ENCODE measurements around the gene GSC2.
A peak's percentile ranks its signal among the peaks of the same experiment; 100 is the strongest.

Gene GSC2, protein sequence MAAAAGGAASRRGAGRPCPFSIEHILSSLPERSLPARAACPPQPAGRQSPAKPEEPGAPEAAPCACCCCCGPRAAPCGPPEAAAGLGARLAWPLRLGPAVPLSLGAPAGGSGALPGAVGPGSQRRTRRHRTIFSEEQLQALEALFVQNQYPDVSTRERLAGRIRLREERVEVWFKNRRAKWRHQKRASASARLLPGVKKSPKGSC
- total RNA-seq: 0.07 to 0.62 reads per million in 2 donors

DNA sequence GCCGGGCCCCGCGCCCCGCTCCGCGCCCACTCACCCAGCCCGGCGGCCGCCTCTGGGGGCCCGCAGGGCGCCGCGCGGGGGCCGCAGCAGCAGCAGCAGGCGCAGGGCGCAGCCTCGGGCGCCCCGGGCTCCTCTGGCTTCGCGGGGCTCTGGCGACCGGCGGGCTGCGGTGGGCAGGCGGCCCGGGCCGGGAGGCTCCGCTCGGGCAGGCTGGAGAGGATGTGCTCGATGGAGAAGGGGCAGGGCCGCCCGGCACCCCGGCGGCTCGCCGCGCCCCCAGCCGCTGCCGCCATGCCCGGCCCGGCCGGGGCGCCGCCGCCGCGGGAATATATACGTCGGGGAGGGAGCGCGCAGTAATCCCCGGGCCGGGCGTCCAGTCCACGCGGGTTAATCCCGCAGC, at the start of gene GSC2:
Gene GSC2 (minus strand): TSS at position 302 of the 400 bp plus-strand sequence. CDS start 9 bp downstream, at position 293.
- DNase-seq: no peak

DNA sequence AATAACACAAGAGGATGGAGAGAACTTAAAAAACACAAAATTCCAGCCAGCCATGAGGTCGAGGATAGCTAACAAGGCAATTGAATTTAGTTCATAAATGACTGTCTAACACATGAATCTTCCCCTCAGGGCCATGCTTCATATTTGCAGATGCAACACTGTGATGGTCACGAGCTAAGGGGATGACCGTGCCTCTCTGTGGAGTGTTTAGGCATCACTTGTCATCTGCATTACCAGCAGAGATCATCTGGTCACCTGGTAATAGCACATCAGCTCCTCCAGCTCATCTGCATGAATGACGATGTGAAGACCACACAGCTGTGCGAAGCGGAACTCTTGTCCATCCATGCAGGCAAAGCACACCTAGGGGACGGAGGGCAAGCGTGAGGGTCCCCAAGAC, 49.4 kb upstream of the GSC2 start:
- no peak for DNase-seq

DNA sequence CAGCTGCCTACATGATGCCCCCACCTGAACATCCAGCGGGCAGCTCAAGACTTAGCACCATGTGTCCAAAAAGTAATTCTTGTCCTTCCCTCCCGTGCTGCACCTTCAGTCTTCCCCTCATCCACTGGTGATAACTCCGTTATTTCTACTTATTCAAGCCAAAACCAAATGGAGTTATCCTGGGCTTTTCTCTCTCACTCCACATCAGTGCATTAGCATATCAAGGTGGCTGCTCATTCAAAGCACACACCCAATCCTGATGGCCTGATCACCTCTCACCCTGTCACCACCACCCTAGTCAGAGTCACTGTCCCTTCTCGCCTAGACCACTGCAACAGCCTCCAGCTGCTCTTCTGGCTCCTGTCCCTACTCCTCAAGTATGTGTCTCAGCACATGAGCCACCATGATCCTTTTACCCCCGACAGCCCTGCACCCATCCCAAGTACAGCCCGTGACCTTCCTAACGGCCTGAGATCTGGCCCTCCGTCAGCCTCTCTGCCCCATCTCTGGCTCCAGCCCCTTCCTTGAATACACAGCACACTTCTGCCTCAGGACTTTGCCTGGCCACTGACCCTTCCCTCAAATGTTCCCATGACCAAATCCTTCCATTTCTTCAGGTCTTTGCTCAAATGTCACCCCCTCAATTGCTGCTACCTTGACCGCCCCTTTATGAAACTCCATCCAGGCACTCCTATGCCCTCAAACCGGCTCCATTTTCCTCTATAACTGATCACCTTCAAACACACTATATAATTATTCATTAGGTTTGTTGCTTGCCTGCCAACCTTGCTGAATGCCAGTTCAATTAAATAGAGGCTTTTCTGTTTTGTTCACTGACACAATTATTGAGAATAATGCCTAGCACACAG, 48.1 kb upstream of the GSC2 start:
- DNase-seq: no peak

DNA sequence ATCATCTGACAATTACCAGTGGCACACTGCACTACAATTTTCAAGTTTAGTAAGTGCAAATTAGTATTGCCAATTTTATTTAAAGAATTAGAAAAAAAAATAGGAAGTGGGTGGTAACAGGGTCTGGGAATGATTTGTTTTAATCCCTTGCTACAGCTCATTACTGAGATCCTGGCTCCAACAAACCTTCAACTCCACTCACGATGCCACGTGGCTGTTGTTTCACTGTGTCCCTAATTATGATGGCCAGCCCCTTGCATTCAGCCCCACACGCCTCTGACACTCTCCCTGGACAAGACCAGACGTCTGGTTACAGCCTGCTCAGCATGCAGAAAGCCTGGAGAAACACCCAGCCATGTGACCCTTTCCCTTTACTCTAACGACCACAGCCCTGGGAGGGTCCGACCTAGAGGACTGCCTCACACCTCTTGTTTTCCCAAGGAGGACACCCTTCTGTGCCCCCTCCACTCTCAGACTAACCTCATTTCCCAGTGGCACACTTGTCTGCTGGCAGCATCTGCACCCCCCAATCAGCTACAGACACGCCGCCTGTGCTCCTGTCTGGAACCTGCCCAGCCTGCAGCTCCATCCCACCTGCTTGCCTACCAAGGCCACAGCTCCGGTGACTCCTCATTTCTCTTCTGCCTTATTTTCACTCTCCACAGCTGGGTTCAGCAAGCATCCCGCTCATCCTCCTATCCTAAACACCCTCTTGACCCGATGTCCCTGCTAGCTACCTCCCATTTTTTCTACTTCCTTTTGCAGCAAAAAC, 46.9 kb upstream of the GSC2 start:
- DNase-seq: no peak

DNA sequence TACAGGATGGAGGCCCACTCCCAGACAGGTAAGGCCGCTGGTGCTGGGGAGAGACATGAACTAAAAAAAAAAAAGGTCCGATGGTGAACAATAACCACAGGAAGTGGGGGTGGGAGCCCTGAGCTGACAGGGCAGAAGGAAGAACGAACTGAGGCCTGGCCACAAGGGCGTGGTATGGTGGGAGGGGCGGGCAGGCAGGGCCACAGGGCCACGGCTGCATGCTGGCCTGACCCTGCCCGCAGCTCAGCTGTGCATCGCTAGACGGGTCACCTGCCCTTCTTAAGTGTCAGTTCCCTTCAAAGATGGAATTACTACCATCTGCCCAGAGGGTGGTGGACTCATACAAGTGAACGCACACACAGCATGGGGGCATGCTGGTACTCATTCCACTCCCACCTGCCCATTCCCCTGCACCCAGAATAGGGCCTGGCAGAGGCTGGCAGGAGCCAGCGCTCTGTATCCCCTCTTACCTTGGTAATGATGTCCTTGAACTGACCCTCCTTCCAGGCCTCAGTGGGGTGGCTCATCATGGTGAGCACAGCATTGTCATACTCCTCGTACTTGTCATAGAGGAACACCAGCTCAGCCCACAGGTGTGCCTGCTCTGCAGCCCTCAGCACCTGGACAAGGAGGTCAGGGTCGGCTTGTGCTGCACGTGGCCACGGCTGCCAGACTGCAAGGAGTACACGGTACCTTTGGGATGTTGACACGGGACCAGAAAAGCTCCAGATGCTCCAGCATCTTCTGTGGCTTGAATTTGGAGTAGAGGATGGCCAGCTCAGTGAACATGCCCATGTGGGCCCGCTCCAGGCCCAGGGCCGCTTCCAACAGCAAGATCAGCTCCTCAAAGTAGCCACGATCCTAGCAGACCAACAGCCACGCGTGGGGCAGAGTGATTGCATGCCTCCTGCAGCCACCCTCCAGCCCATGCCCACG, 46.0 kb upstream of the GSC2 start:
- DNase-seq: peak in 1 of 5 experiments; percentile 55

DNA sequence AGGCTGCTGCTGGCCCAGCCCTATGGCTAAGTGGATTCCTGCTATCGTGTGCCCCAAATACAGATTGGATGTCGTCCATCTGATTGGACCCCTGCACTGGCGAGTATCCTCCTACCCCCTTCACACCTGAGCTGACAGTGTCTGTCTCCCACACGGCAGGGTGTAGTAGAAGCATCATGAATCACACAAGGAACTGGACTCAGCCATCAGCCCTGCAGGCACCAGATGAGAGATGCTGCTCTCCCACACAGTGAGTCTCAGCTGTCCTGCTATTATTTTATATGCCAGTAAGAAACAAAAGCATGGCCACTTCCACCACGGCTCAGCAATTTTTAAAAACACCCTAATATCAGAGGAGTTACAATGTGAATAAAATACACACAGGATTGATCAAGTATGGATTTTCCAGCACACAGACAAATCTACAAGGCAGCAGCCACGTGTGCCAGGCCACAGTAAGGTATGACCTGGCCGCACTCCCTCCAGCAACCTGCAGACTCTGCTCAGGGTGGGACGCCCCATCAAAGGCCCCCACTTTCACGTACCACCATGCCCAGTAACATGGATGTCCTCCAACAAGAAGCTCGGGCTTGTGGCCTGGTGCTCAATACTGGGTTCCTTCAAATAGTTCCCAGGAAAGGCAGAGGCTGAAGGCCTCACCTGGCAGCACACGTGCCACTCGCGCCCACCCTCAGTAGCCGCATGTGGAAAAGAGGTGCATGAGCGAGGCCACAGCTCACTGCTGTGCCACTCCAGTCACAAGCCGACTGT, 44.9 kb upstream of the GSC2 start:
- no peak for DNase-seq

DNA sequence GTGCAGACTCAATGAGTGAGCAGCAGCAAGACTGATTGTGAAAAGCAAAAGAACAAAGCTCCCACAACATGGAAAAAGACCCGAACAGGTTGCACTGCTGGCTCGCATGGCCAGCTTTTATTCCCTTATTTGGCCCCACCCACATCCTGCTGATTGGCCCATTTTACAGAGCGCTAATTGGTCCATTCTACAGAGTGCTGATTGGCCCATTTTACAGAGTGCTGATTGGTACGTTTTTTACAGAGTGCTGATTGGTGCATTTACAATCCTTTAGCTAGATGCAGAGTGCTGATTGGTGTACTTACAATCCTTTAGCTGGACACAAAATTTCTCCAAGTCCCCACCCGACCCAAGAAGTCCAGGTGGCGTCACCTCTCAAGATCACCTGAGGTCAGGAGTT, 43.8 kb upstream of the GSC2 start:
- DNase-seq: no peak

DNA sequence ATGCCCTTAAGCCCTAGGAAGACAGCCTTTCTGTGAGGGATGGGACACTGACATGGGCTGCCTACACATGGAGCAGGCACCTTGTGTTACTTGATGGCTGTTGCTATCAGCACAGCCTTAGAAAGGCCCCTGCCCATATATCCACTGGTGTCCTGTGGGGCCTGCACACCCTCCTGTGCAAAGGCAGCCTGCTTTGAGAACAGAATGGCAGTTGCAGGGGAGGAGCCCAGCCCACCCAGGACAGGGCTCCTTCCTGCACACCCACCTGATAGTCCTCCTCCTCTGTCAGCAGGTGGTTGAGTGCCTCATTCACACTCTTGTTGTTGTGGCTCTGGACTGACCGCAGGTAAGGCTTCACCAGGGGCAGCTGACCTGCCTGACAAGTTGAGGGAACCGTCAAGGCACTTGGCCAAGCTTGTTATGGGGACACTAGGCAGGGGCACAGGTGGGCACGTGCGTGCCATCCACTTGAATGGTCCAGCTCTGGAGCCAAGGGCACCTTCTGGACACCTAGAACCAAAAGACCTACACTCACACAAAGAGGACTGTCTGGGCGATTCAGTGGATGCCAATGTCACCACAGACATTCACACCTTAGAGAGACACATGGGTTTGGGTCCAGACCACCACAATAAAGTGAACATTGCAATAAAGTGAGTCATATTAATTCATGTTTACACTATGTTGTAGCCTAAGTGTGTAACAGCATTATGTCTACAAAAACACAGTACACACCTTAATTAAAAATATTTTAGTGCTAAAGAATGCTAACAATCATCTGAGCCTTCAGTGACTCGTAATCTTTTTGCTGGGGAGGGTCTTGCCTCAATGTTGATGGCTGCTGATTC, 37.8 kb upstream of the GSC2 start:
- no peak for DNase-seq

DNA sequence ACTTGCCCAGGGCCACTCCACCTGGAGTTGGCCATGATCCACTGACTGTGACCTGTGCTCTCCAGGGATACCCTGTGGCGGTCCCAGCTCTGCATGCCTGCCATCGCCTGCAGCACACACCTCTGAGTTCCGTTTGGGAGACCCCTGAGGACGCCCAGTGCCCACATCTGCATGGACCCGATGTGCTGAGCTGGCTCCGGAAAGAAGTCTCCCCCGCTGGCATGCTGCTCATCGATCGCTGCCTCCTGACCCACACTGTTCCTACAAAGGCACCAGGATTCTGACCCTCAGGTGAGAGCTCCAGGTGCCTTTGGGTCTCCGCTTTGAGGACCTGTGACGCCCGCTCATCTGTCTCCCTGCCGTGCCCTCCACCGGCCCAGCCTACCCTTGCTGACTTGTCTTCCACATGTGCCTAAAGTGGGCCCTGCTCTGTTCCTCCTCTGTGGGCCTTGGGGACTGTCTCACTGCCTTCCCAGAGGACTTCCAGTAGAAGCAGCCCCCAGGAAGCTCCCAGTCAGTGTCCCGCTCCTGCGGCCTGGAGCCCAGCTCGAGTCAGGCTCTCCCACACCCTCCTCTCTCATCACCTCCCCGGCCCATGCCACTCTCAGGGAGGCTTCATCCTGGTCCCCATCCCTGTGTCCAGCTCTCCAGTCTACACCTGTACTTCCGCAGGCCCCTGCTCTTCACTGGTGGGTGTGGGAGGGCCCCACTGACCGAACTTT, 34.3 kb upstream of the GSC2 start:
- no peak for DNase-seq

DNA sequence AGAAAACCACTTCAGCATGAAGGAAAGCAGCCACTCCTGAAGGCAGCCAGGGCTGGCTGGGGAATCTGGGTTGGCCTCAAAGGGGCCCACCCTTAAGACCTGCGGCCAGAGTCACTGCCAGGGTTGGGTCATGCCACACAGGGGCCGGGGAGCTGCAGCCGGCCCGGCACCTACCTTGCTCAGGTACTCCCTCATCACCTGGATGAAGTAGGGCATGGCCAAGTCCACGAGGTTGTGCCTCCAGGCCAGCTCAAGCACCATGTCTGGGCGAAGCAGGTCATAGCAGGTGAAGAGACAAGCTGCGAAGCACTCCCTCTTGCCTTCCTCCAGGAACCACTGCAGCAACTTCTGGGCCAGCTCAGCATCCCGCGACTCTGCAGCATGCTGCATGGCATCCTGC, 33.1 kb upstream of the GSC2 start:
- DNase-seq: no peak

DNA sequence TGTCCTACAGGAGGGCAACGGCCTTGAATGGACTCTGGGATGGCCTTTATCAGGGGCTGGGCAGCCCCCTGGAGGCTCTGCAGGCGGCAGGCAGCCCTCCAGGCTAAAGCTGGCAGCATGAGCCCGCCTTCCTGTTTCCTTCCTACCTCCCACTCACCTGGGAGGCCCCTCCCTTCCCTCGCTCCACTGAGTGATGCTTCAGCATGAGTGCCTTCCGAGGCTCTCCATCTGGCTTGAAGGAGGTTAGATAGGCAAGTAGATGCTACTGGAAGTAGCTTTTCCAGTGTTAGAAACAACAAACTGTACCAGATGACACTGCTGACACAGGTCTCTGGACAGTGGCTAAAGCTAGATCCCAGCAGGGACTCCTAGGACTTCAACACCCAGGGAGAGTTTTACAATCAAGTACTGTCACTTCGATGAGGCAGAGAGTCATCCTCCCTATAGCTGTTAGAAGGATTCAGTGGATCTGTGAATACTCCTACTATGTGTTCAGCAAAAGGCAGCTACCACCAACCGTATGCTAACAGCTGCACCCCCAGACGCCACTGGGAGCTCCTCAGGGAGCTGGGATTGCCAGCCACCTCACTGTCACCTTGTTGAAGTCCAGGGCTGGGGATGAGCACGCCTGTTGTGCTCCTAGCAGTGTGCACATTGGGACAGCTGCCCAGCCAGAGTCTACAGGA, 32.5 kb upstream of the GSC2 start:
- DNase-seq: no peak

DNA sequence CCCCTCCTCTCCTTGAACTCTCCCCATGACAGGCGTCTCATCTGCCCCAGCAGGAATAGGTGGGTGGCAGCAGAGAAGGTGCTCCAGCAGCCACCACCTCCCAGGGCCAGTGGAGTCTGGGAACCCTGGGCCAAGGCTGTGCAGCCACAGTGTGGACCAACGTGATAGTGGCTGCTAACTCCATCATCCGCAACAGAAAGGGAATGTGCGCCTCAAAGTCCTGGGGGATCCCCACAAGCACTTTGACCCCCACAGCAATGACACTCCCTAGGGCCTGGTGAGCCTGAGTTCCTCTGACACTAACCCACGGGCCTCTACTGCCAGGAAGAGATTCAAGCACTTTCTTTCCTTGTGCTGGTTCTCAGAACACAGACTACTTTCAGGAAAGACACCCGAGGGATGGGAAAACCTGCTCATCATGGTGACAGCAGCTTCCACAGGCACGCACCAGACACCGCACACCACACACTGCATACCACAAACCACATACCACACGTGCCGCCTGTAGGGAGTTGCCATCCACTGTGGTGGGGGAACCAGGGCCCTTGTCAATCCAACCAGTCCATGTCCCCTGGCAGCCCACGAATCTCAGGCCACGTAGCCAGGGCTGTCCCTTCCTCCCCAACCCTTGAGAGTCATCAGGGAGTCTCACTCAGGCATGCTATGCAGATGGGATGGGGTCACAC, 31.8 kb upstream of the GSC2 start:
- peak in 1 of 5 experiments; percentile 36 for DNase-seq

DNA sequence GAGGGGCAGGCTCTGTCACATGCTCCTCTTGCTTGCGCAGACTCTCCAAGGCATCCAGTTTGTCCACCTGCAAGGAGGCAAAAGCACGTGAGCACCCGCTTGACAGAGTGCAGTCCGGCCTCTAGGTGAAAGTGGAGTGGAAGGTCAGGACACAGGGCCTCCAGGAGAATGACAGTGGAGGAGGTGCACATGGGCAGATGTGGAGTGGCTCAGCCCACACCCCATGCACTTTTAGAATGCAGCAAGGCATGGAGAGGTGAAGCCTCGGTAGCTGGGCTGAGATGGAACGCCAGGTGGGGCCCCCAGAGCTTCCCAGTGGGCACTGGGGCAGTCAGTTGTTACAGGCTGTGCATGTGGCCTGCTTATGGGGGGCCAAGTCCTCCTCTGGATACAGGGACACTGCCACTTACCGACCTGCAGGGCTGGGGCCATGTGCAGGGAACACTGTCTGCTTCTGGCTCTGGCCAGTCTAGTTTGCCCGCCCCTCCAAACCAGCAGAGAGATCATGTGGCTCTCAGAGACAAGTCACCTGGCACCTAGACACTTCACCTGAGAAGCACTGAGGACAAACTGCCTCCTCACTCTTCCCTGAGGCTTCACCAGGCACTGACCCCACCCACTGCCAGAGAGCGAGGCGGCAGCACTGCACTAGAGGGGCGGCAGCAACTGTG, 30.8 kb upstream of the GSC2 start:
- DNase-seq: no peak

DNA sequence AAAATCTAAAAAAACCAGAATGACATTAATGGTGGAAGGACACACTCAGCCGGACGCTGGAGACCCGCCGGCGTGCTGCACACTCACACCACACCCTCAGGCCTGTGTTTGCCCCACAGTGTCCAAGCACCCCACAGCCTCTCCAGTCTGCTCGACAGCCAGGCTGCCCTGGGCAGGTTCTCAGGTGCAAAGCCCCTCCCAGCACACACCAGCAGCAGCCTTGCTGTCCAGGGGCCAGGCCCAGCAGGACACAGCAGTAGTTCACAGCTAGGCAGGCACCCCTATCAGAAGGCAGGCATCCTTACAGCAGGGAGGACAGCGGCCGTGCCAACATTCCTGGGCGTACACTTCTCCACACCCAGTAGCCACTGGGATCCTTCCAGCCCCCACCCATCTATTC, 30.1 kb upstream of the GSC2 start:
- DNase-seq: no peak

DNA sequence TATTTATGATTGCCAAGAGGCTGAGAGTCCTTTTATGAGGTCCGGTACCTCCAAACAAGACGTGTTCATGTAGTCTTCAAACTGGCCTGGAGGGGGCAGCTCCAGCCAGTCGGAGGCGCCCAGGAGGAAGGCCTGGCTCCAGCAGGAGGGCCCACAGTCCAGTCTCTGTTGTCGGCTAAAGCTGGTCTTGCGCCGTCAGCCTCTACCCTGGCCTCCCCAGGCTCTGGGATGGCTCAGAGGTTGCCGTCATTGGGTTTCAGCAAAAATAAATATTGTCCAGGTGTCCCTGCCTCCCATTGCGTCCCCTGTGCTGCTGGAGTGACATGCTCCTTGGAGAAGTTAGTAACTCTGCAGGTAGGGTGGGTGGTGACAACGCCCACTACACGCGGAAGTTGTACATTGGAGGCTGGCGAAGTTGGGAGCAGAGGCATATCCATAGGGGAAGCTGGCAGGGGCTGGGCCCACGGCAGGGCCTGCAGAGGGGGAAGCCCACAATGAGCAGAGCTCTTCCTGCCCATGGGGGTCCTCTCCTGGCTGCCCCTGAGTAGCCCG, 29.5 kb upstream of the GSC2 start:
- peak in 2 of 5 experiments; percentile 28 to 68 for DNase-seq

DNA sequence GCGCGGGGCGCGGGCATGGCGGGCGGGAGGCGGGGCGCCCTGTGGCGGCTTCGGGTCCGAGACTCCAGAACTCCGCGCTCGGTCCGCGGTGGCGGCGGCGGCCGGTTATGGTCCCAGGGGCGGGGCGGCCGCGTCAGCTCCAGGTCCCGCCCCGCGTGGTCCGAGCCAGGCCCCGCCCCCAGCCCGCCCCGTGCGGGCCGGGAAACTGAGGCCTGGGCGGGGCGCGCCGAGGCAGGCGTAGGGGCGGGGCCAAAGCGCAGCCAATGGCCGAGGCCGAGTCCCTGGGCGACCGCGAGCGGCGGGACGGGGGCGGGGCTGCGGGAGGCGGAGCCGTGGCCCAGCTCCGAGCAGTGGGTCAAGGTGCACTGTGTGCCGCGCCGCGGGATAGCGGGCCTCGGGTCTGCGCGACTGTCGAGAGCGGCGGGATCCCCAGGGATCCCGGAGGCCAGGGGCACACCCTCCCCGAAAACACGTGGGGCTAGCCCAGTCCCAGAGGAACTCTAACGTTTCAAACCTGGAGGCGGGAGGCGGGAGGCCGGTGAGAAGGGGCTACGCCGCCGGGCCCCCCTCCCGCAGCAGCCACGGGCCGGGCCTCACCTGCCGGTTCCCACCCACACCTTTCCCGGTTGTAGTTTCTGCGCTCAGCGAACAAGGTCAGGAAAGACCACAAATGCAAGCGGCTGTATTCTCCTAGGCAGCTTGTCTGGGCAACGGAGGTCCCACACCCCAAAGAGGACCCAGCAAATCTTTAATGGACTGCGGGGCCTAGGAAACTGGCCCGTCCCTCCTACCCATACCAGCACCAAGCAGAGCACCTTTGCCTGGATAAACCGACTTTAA, 28.8 kb upstream of the GSC2 start, which contains the start of gene SLC25A1:
Gene SLC25A1 (minus strand): TSS at position 80 of the 840 bp plus-strand sequence. CDS start 63 bp downstream, at position 17.
- peak; percentile 60 to 86 (median 69) for DNase-seq

Measured in T-helper 2 cell (primary cell).